AG08395 (cell line): ENCODE data around the gene TH.

ENCODE experiments used
- DNase-seq: peaks from one replicate; pipeline ENCODE4 v3.0.0; 2012; ENCODE audit warnings: mixed read lengths, low spot score

Gene TH

GRCh38 chr11:2171591-2172003 is at the start of gene TH:
Gene TH, minus strand, starts transcription at chr11:2171815. Its CDS starts 29 bp downstream, at chr11:2171786.
- DNase-seq: no peak

GRCh38 chr11:2221024-2221423 is 49.4 kb upstream of the TH start:
- DNase-seq: no peak

- no peak for DNase-seq
Measured at GRCh38 chr11:2220173-2220771, 48.7 kb upstream of the TH start.

GRCh38 chr11:2219318-2220017 is 47.9 kb upstream of the TH start:
- no peak for DNase-seq

- no peak for DNase-seq
Measured at GRCh38 chr11:2218031-2218633, 46.5 kb upstream of the TH start.

GRCh38 chr11:2217211-2218030 is 45.8 kb upstream of the TH start:
- no peak for DNase-seq

- no peak for DNase-seq
Measured at GRCh38 chr11:2216400-2217064, 44.9 kb upstream of the TH start.

- DNase-seq: no peak
Measured at GRCh38 chr11:2215561-2216399, 44.2 kb upstream of the TH start.

- no peak for DNase-seq
Measured at GRCh38 chr11:2215230-2215560, 43.6 kb upstream of the TH start.

- DNase-seq: no peak
Measured at GRCh38 chr11:2214527-2215229, 43.1 kb upstream of the TH start.

- DNase-seq: no peak
Measured at GRCh38 chr11:2213890-2214526, 42.4 kb upstream of the TH start.

GRCh38 chr11:2213384-2213842 is 41.8 kb upstream of the TH start:
- DNase-seq: no peak

- no peak for DNase-seq
Measured at GRCh38 chr11:2212411-2213251, 41.0 kb upstream of the TH start.

- no peak for DNase-seq
Measured at GRCh38 chr11:2211113-2211971, 39.7 kb upstream of the TH start.

- no peak for DNase-seq
Measured at GRCh38 chr11:2210366-2211112, 38.9 kb upstream of the TH start.

- no peak for DNase-seq
Measured at GRCh38 chr11:2209900-2210321, 38.3 kb upstream of the TH start.

GRCh38 chr11:2209370-2209801 is 37.8 kb upstream of the TH start:
- DNase-seq: no peak
